CD4-positive, alpha-beta T cell treated with Interleukin-2 at 100 ng/mL for 4 hours (primary cell): Measurements from ENCODE around the gene RIPK3.
"Not testable (repeated sequence)": the region's sequence is repeated elsewhere in the genome, so short reads cannot be mapped to it uniquely, and the experiment has no call there.

Source experiments
- DNase-seq: peaks from one replicate; pipeline ENCODE4 v3.0.0-alpha.2; 2020; ENCODE audit warnings: low spot score

The RIPK3 gene

DNA sequence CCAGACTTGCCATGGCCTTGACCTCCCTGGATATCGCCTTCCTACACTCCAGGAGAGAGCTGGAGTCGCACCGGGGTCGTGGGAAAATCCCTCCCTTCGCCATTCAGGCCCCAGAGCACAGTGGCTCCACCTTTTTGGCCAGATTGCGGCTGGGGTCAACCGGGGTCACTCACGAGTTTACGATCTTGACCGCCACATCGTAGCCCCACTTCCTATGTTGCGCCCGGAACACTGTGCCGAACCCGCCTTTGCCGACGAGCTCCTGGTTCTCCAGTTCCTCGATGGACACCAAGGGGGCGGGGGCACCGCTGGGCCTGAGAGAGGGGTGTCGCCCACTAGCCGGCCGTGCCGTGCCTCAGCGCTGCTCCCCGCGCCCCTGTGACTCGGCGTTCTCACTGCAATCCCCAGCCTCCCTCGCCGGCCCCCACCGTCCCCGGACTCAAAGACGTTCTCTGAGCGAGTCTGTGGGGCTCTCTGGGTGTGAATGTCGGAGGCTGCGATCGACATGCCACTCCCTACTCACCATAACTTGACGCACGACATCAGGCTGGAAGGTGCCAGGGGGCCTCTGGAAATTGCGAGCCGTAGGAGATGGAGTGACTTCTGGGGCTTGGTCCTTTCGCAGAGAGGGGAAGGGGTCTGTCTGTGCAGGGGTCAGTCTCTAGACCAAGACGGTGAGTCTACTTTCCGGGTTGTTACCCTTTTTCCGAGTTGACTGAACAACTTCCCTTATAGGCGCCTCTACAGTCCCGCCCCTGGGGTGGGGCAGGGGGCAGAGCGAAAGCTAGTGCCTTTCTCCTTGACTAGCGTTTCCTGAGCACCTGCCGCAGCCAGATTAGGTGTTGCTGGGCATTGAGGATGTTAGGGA, at the start of gene RIPK3:
RIPK3 (minus strand) TSS at position 708 of the 868 bp plus-strand sequence; CDS start at position 543, 165 bp downstream.
- DNase-seq = peak; percentile 75

DNA sequence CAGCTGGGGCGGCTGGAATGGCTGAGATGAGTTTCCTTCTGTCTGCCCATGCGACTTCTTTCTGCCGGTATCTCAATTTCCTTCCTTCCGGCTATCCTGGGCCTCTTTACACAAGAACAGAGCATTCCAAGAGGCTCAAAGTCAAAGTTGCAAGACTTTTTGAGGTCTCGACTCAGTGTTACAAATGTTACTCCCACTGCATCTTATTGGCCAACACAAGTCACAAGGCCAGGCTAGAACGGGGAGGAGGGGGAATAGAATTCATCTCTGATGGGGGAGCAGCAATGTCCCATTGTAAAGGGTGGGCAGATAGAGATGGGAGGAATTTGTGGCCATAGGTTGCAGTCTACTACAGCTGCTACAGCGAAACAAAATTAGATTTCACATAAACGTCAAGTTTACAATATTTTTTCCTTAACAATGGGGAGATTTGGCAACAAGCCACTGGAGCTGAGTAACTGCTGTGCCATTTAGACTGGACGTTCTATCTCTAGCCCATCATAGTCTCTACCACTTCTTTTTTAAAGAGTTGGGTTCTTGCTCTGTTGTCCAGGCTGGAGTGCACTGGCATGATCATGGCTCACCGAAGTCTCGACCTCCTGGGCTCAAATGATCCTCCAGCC, 49.5 kb upstream of the RIPK3 start:
- DNase-seq = no peak

DNA sequence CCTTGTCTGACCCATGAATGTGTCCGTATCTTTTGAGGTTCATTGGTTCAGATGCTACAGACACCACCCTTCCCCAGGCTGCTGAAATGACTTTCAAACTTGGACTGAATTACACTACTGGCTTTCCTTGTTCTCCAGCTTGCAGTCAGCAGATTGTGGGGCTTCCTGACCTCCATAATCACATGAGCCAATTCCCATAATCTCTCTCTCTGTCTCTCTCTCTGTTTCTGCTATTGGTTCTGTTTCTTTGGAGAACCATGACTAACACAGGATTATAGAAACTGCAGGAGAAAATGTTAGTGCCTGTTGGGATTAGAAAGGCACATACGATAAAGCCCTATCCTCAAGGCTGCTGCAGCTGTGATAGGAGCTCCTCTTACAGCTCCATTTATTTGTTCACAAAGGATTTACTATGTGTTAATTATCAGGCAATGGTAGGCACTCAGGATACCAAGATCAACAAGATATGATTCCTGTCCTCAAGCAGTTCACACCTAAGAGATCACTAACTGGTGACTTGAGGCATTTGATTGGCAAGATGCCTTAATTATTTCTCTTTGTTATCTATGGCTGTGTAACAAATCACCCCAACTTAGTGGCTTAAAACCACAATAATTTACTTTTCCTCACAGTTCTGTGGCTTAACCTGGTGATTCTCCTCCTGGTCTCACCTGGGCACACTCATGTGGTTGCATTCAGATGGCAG, 48.8 kb upstream of the RIPK3 start:
- no peak for DNase-seq

DNA sequence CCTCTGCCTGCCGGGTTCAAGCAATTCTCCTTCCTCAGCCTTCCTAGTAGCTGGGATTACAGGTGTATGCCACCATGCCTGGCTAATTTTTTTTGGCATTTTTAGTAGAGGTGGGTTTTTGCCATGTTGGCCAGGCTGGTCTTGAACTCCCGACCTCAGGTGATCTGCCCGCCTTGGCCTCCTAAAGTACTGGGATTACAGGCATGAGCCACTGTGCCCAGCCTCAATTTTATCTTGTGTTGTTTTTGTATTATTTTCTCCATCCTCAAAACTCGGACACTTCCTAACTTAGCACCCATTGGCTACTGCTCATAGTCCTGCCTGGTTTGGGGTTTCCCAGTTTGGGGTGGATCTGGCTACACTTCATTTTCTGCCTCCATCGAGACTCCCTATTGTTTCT, 47.8 kb upstream of the RIPK3 start:
- not testable (repeated sequence) for DNase-seq

DNA sequence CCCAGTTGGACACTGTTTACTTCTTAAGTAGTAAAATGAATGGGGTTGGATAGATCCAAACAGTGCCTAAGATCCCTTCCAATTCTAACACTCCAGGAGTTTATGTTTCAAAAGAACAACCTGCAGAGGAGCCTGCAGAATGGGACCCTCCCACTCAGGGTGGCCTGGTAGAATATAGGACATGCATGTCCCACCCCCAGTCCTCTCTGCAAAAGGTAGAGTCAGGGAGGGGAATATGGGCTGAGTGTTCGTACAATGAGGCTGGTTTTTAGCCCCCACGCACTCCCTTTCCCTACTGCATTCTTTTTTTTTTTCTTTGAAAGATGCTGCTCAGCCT, 47.2 kb upstream of the RIPK3 start:
- no peak for DNase-seq

DNA sequence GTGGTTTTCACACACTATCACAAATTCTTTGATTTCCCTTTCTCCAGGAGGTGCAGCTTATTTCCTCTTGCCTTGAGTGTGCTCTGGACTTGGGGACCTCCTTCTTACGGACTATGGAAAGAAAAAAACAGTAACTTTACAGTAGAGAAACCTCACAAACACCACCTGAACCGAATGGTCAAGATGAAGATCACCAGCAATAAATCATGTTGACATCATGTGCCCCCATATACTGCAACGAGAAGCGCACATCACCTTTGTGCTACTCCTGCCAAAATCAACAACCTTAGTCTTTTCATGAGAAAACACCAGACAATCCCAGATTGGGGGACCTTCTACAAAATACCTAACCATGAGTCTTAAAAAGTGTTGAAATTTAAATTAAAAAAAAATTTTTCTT, 45.7 kb upstream of the RIPK3 start:
- DNase-seq = no peak

DNA sequence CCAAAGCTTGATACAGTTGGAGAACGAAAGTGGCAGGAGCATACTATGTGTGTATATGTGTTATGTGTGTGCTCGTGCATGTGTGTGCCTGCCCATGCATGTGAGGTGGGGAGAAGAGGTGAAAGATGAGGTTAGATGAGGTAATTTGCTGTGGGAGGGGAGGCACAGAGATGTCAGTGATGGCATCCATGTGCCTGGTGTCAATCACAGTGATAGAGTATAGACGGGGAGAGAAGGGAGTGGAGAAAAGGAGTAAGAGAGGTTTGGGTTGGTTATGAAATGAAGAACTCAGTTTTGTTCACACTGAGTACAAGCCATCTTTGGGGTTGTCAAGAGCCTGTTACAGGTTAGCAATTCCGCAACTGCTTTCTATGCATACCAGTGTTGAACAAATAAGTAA, 44.4 kb upstream of the RIPK3 start:
- no peak for DNase-seq

DNA sequence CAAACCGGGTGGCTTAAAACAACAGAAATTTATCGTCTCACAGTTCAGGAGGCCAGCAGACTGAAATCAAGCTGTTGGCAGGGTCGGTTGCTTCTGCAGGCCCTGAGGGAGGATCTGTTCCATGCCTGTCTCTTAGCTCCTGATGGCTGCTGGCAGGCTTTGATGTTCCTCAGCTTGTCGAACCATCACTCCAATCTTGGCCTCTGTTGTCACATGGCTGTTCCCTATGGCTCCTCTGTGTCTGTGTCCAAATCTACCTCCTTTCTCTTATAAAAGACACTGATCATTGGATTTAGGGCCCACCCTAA, 42.2 kb upstream of the RIPK3 start:
- no peak for DNase-seq

DNA sequence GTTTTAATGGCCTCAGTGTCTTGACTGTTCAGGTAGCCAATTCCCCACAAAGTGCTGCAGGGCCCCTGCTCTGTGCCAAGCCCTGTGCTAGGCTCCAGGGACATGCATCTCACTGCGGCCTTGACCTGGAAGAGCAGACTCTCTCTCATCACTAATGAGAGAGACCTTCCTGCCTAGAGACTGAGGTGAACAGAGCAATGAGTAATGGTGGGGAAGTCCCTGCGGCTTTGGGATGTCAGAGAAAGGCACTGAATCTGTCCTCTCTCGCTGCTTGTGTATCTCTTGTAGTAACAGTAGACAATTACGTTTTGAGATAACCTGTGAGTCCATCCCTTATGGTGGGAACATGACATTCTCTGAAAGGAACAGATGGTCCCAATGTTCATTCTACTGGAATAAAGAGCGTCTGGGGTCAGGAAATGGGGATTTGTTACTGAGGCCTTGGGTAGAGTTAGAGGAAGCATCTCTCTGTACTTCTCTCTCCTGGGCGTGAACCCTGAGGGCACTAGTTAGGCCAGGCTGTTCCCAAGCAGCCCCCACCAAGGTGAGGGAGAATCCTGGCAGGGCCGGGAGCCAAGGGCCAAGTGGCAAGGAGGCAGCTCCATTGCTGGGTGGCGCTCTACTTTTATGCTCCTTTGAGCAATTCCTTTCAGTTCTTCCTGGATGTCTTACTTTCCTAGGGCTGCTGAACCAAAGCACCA, 41.7 kb upstream of the RIPK3 start:
- no peak for DNase-seq

DNA sequence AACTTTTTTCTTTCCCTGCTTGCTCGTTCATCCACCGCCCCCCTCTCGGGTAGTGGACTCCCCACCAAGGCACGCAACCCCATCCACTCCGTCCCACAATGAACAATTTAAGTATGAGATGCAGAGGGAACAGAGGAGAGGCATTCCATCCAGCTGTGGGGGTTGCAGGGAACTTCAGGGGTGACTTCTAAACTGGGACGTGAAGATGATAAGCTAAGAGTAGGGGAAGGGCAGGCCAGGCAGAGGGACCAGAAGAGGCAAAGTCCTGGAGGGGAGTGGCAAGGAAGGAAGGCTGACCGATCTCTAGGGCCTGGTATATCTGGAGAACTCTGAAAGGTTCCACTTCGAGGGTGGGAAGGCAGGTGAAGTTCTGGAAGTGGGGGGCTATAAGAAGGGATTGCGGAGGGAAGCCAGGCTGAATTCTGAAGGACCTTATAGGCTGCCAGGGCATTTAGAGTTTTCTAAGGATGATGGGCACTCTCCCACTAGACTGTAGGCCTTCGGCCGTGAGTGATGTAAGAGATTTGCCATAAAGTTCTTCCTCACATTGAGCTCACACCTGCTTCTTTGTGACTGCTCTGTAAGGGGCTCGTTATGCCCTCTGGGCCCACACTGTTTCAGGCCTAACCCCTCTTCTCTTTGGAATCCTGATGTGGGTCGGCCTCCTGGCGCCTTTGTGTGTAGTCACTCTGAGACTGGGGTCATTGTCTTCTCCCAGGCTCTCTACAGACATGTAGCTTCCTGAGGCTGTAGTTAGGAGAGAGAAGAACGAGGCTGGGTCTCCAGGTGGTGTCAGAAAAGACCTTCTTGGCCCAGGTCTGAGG, 40.3 kb upstream of the RIPK3 start:
- no peak for DNase-seq

DNA sequence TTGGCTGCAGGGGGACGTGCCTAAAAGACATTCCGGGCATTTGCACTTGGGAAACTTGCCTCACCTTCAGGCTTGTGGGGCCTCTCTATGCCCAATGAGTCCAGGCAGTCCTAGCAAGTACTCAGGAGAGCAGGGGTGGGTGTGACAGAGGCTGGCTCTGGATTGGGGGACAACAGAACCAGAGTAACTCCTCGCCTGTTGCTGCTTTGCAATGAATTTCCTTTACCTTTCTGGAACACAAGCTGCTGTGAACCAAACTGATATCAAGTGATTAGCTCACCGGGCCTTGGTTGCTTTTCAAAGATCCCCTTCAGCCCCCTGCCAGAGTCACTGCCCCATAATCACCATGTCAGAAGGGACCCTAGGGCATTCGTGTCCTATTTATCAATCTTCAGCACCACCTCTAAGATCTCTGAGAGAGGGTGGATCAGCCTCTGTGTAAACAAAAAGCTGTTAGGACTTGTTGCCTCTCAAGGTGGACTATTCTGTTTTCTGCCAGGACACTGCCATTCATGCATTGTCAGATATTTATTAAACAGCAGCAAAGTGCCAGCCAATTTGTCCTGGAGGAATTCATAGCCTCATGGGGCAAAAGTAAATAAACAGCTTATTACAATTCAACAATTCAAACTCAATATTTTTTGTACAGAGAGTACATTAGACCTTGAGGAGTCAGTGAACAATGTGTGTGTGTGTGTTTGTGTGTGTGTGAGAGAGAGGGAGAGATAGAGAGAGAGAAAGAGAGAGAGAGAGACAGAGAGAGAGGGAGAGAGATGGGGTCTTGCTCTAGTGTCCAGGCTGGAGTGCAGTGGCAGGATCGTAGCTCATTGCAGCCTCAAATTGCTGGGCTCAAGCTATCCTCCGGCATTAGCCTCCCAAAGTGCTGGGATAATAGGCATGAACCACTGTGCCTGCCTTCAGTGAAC, 39.5 kb upstream of the RIPK3 start:
- no peak for DNase-seq

DNA sequence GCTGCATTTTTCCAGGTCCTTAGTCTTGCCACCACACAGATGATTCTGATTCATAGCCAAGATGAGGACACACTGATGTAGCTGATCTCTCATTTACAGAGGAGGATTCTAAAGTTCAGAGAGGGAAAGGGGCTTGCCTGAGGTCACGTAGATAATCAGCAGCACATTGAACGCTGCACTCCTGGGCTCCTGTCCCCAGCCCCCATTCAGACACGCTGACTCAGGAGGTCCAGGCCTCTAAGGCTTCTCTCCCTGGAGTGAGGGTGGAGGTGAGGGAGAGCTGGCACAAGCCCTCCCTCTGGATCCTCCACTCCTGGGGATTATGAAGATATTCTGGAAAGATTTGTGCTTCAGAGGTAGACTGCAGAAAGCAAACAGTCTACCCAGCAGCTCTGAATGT, 38.5 kb upstream of the RIPK3 start:
- no peak for DNase-seq

DNA sequence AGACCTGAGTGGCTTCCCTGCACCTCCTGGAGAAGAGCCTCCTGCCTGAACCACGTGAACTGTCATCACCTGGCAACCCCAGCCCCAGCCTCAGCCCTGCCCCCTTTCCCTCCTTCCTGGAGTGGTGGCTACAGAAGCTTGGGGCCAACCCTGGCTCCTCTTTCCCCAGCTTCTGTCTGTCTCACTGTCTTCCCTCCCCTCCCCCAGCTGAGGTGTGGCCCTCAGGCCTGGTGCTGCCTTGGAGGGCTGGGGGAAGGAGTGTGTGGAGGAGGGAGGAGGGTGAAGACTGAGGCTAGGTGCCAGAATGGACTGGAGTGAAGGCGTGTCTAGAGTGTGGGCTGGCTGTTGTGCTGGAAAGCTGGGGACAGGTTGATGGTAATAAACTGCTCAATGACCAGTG, 37.9 kb upstream of the RIPK3 start:
- no peak for DNase-seq

DNA sequence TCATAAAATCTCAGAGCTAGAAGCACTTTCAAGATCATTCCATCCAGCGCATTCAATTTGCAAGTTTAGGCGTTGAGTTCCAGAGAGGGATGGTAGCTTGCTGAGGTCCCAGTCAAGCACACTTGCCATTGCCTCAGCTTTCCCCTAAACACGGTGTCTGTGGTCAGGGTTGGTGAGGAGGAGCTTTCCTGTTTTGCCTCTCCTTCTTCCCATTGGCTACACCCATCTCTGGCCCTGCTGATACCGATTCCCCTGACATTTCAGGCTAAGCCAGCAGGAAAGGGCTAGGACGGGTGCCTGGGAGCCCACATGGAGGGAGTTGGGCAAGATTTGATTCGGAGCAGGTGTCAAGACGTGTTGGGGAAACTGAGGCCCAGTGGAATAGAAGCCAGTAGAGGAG, 37.3 kb upstream of the RIPK3 start:
- DNase-seq = no peak

DNA sequence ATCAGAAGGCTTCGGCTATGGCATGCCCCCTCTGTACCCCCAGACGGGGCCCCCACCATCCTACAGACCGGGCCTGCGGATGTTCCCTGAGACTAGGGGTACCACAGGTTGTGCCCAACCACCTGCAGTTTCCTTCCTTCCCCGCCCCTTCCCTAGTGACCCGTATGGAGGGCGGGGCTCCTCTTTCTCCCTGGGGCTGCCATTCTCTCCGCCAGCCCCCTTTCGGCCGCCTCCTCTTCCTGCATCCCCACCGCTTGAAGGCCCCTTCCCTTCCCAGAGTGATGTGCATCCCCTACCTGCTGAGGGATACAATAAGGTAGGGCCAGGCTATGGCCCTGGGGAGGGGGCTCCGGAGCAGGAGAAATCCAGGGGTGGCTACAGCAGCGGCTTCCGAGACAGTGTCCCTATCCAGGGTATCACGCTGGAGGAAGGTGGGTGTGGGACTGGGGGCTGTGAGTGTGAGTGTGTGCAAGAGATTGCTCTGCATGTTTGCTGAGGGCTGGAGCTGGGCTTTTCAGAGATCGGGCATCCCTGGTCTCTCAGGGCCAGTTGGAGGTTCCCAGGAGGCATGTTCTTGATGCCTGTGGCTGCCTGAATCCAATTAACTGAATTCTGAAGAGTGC, 36.8 kb upstream of the RIPK3 start:
- no peak for DNase-seq

DNA sequence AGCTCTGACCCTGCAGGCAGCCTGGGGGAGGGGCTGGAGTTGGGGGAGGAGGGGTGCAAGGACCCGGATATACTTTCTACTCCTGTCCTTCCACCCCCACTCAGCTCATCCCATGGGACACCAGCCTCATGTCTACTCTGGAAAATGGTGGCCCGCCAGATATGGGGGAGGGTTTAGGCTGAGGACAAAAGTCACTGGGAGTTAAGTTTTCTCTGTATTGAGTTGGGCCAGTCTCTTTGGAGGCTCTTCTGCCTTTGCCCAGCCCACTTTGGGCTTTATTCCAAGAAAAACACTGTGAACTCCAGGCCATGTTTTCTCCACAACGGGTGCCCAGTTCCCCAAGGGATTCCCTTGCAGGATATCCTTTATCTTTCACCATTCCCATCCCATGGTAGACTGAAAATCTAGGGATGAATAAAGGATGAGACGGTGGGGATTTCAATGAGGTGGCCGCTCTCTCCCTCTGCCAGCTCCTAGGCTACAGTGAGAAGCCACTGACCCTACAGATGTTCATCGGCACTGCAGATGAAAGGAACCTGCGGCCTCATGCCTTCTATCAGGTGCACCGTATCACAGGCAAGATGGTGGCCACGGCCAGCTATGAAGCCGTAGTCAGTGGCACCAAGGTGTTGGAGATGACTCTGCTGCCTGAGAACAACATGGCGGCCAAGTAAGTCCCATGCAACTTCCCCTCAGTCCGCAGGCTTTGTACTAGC, 33.1 kb upstream of the RIPK3 start:
- no peak for DNase-seq

DNA sequence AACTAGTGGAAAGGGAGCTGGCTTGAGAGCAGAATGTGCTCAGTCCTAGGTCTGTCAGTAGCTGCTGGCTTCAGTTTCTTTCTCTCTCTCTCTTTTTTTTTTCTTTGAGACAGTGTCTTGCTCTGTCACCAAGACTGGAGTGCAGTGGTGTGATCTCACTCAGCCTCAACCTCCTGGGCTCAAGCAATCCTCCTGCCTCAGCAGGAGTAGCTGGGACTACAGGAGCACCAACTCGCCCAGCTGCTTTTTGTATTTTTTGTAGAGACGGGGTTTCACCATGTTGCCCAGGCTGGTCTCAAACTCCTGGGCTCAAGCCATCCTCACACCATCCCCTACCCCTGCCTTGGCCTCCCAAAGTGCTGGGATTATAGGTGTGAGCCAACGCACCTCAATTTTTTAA, 31.8 kb upstream of the RIPK3 start:
- not testable (repeated sequence) for DNase-seq

DNA sequence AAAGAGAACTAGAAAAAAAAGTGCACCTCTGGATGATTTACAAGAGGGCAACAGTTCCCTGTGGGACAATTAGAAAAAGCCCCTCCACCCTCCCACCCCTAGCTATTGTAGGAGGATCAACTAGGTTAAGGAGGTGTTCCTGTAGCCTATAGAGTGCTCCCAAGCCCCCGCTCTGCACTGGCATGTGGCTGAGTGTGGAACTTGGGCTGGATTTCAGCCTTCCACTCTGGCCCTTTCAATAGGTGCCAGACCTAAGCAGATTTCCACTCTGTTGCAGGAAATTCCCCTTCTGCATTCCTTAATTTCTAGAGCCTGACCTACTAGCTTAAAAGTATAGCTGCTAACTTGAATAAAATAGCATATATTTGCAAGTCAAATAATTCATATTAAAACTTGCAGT, 31.0 kb upstream of the RIPK3 start:
- DNase-seq = no peak

DNA sequence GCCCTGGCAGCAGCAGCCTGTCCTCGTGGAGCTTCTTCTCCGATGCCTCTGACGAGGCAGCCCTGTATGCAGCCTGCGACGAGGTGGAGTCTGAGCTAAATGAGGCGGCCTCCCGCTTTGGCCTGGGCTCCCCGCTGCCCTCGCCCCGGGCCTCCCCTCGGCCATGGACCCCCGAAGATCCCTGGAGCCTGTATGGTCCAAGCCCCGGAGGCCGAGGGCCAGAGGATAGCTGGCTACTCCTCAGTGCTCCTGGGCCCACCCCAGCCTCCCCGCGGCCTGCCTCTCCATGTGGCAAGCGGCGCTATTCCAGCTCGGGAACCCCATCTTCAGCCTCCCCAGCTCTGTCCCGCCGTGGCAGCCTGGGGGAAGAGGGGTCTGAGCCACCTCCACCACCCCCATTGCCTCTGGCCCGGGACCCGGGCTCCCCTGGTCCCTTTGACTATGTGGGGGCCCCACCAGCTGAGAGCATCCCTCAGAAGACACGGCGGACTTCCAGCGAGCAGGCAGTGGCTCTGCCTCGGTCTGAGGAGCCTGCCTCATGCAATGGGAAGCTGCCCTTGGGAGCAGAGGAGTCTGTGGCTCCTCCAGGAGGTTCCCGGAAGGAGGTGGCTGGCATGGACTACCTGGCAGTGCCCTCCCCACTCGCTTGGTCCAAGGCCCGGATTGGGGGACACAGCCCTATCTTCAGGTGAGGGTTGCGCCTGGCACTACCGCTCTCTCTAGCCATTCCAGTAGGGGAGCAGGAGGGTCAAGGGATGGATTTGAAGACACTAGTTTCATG, 30.3 kb upstream of the RIPK3 start:
- DNase-seq = no peak
